K562 (cell line): ENCODE data around the gene DAAM1. TPM values are rescaled to one million over a fixed set of nuclear protein-coding genes. Genes with fewer than 3 reads are reported as not detected.

Experiments
- ARHGAP35 ChIP-seq: fragments of 450-650 bp; IDR thresholded peaks from 2 replicates; pipeline ENCODE4 v1.6.1; 2018; ENCODE audit not compliant: partially characterized antibody
- GABPA ChIP-seq: fragments of 200-800 bp; sonication (Bioruptor generic); conservative IDR thresholded peaks from 2 replicates; pipeline ENCODE4 v1.6.1; 2016; ENCODE audit warnings: low read depth, missing genetic modification characterization, missing compliant biosample characterization
- GABPB2 ChIP-seq: fragments of 250-450 bp; sonication (Bioruptor Pico); conservative IDR thresholded peaks from 2 replicates; pipeline ENCODE4 v1.5.1; 2021; ENCODE audit warnings: mild to moderate bottlenecking
- HLTF ChIP-seq: fragments of 450-650 bp; IDR thresholded peaks from 2 replicates; pipeline ENCODE4 v1.6.1; 2016
- MAZ ChIP-seq, 2 experiments: fragments of 450-650 bp in 1 of 2; sonication (generic) in 1 of 2; formaldehyde crosslinking; IDR thresholded peaks in 1 of 2; conservative IDR thresholded peaks in 1 of 2; 2 replicates each; pipeline versions ENCODE4 v1.4.0 to v1.5.0; 2020; ENCODE audit warnings: mild to moderate bottlenecking in 1 of 2, missing genetic modification reagents in 1 of 2
- MECOM ChIP-seq: fragments of 250-450 bp; sonication (Bioruptor Pico); IDR thresholded peaks from 2 replicates; pipeline ENCODE4 v1.8.0; 2022; ENCODE audit warnings: inconsistent platforms
- NFXL1 ChIP-seq: fragments of 450-650 bp; formaldehyde crosslinking; IDR thresholded peaks from 2 replicates; pipeline ENCODE4 v1.4.0; 2021; ENCODE audit warnings: mild to moderate bottlenecking
- polyA plus RNA-seq, 8 experiments: library from polyadenylated mRNA; depleted of rRNA in 4 of 8; stranded (reverse) in 5 of 8; unstranded in 3 of 8; fragments of >200 nt; fragmentation: Nextera tagmentation in 2 of 8; fragmentation: Illumina TruSeq in 1 of 8; extraction: Ambion mirVana in 2 of 8; extraction: Trizol in 1 of 8; gene quantifications; 2 replicates each; pipeline versions ENCODE4 v1.2.1 to v1.2.3, GENCODE V29; 2011 to 2014; ENCODE audit warnings: inconsistent platforms in 1 of 8, missing spikeins in 1 of 8
- total RNA-seq, 7 experiments: library from RNA; depleted of rRNA in 6 of 7; stranded (reverse); fragments of >200 nt in 6 of 7; fragmentation: Illumina TruSeq in 2 of 7; extraction: Trizol in 2 of 7; gene quantifications; 2 replicates each; pipeline versions ENCODE4 v1.2.1 to v1.2.3, GENCODE V29; 2011 to 2021; ENCODE audit warnings: low replicate concordance in 1 of 7
- TF ChIP-seq, protein P1 (sequence below): fragments of 250-450 bp; sonication (Bioruptor Pico); IDR thresholded peaks from 2 replicates; pipeline ENCODE4 v1.5.0; 2021; ENCODE audit warnings: mild to moderate bottlenecking, moderate library complexity
- TF ChIP-seq, protein P2 (sequence below): sonication (generic); formaldehyde crosslinking; IDR thresholded peaks from 2 replicates; pipeline ENCODE4 v1.8.1; 2022; ENCODE audit warnings: missing genetic modification reagents
- TF ChIP-seq, protein P3 (sequence below), 2 experiments: fragments of 450-650 bp in 1 of 2; IDR thresholded peaks; 2 replicates each; pipeline ENCODE4 v1.6.1; 2011 to 2017; ENCODE audit warnings: low read depth in 2 of 2, antibody characterized with exemption in 1 of 2, borderline replicate concordance in 1 of 2, low read length in 1 of 2, mild to moderate bottlenecking in 1 of 2, mixed read lengths in 1 of 2; ENCODE audit not compliant: control insufficient read depth in 1 of 2
- TF ChIP-seq, protein P4 (sequence below), 3 experiments: fragments of 200-800 bp in 1 of 3; sonication (Bioruptor generic) in 1 of 3; sonication (generic) in 1 of 3; formaldehyde crosslinking in 1 of 3; IDR thresholded peaks; 2 replicates each; pipeline versions ENCODE4 v1.6.1 to v1.8.0; 2016 to 2022; ENCODE audit warnings: mild to moderate bottlenecking in 2 of 3, missing compliant biosample characterization in 2 of 3, missing genetic modification characterization in 2 of 3, missing genetic modification reagents in 1 of 3
- TF ChIP-seq, protein P5 (sequence below): fragments of 250-450 bp; sonication (Bioruptor Pico); IDR thresholded peaks from 2 replicates; pipeline ENCODE4 v1.5.0; 2020; ENCODE audit warnings: mild to moderate bottlenecking, borderline replicate concordance
- TF ChIP-seq, protein P6 (sequence below), 2 experiments: fragments of 450-650 bp in 1 of 2; sonication (generic) in 1 of 2; formaldehyde crosslinking; conservative IDR thresholded peaks; 2 replicates each; pipeline versions ENCODE4 v1.4.0 to v1.8.1; 2020 to 2022; ENCODE audit warnings: mild to moderate bottlenecking in 1 of 2, missing genetic modification reagents in 1 of 2

DAAM1 gene
- total and polyA plus RNA-seq, 9 of the 15 experiments (the other 6 are each of a cell fraction or from before 2014, with no cell fraction given), result 3.6 to 11.6 (median 6.7) TPM

DNA sequence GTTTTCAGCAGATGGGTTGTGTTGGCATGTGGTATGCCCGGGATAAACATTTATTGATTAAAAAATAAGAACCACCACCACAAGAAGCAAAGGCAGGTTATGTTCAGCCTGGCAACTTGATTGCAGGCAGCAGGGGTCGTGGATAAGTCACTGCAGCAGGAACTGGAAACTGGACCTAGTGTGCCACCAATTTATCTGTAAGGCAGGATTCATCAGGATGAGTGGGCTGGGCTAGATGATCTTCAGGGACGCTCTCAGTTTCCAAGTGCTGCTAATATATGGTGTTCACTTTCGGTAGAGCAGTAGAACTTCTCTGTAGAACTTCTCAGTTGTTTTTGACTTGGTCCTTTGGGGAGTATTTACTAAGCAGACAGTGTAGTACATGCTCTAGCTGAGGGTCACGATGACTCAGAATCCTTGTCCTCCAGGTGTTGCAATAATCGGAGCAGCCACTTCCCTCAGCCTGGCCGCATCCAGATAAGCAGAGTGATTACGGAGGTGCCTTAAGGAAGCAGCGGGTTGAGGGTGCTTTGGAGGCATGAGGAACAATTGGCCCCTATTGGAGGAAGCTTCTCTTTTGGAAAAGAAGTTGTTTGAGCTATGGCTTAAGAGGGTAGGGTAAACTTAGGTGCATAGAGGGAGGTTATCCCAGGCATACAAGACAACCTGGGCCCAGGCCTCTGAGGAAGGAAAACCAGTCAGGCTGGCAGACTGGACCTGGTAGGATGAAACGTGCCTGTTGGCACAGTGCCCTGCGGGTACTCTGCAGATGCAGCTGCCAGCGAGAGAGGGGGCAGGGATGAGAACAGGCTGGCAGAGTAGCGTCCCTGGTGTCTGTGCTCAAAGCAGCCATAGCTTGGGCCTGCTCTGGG, 172.7 kb downstream of the DAAM1 start (continued):
- TF ChIP-seq GABPA, result no peak
- TF ChIP-seq, protein P1, sequence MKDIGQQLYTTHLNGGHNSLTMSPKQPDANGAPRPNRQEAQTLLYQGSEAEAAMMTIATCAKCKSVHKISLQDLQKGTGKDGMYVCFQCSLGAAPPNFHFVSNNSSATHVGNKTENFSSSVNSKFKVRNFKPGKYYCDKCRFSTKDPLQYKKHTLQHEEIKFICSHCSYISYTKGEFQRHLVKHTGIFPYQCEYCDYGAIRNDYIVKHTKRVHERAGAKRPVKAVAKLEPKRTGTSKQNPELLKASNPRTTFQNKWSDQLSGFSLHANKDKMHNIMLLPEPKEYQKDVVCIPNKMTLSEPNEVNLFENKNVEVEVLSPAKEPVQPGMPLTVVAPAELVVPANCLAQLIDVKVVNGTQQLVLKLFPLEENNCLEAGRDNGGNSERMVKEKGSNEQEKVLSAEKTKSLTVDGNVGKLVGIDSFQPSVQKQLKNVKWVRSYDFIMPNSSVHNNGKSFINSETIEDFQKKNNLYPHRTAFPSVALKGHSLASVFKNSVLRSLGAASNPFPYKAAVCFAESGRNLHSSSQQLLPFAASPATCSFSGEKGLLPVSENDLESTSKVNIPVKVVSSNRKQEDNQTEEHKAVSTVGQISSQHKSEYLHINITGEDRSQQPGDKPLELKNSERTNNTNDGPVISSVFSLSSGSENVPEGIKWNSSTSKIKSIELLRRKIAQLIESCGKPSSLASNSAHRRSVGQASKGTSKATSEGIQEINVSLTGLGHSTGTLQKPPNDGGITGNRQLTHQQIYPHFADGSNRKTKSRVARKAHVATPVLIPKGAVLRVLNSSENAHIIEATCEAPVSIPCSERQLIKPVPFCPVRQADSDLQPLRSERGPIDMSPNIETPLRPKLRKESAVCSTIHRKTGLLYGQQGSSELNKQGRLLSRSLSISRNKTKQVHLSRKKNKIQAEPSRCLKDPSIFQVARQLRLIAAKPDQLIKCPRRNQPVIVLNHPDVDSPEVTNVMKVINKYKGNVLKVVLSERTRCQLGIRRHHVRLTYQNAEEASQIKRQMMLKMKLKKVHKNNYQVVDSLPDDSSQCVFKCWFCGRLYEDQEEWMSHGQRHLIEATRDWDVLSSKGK, result no peak
- no peak for TF ChIP-seq MECOM (CRISPR knock-in tag)
- TF ChIP-seq, protein P2, sequence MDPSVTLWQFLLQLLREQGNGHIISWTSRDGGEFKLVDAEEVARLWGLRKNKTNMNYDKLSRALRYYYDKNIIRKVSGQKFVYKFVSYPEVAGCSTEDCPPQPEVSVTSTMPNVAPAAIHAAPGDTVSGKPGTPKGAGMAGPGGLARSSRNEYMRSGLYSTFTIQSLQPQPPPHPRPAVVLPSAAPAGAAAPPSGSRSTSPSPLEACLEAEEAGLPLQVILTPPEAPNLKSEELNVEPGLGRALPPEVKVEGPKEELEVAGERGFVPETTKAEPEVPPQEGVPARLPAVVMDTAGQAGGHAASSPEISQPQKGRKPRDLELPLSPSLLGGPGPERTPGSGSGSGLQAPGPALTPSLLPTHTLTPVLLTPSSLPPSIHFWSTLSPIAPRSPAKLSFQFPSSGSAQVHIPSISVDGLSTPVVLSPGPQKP, result no peak
- TF ChIP-seq ARHGAP35, result no peak
- no peak for TF ChIP-seq GABPB2 (CRISPR knock-in tag)
- TF ChIP-seq, protein P3, sequence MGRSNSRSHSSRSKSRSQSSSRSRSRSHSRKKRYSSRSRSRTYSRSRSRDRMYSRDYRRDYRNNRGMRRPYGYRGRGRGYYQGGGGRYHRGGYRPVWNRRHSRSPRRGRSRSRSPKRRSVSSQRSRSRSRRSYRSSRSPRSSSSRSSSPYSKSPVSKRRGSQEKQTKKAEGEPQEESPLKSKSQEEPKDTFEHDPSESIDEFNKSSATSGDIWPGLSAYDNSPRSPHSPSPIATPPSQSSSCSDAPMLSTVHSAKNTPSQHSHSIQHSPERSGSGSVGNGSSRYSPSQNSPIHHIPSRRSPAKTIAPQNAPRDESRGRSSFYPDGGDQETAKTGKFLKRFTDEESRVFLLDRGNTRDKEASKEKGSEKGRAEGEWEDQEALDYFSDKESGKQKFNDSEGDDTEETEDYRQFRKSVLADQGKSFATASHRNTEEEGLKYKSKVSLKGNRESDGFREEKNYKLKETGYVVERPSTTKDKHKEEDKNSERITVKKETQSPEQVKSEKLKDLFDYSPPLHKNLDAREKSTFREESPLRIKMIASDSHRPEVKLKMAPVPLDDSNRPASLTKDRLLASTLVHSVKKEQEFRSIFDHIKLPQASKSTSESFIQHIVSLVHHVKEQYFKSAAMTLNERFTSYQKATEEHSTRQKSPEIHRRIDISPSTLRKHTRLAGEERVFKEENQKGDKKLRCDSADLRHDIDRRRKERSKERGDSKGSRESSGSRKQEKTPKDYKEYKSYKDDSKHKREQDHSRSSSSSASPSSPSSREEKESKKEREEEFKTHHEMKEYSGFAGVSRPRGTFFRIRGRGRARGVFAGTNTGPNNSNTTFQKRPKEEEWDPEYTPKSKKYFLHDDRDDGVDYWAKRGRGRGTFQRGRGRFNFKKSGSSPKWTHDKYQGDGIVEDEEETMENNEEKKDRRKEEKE (IDR thresholded peaks at IDR 0.05; ENCODE audit: borderline replicate concordance in 1 of 2, control insufficient read depth in 1 of 2, low read depth in 2 of 2, low read length in 1 of 2), result no peak
- TF ChIP-seq, protein P4, sequence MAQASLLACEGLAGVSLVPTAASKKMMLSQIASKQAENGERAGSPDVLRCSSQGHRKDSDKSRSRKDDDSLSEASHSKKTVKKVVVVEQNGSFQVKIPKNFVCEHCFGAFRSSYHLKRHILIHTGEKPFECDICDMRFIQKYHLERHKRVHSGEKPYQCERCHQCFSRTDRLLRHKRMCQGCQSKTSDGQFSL (CRISPR knock-in tag; IDR thresholded peaks at IDR 0.05), result no peak
- TF ChIP-seq, protein P4 (tag; IDR thresholded peaks at IDR 0.05), result no peak
- TF ChIP-seq NFXL1, result no peak
- no peak for TF ChIP-seq HLTF
- TF ChIP-seq, protein P5, sequence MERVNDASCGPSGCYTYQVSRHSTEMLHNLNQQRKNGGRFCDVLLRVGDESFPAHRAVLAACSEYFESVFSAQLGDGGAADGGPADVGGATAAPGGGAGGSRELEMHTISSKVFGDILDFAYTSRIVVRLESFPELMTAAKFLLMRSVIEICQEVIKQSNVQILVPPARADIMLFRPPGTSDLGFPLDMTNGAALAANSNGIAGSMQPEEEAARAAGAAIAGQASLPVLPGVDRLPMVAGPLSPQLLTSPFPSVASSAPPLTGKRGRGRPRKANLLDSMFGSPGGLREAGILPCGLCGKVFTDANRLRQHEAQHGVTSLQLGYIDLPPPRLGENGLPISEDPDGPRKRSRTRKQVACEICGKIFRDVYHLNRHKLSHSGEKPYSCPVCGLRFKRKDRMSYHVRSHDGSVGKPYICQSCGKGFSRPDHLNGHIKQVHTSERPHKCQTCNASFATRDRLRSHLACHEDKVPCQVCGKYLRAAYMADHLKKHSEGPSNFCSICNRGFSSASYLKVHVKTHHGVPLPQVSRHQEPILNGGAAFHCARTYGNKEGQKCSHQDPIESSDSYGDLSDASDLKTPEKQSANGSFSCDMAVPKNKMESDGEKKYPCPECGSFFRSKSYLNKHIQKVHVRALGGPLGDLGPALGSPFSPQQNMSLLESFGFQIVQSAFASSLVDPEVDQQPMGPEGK (CRISPR knock-in tag), result no peak
- TF ChIP-seq MAZ (CRISPR knock-in tag; conservative IDR thresholded peaks at IDR 0.05 in 1 of 2, IDR thresholded peaks at IDR 0.05 in 1 of 2), result peak in 1 of 2 experiments; percentile 28; a peak in 1 of 4 replicates
- TF ChIP-seq, protein P6, sequence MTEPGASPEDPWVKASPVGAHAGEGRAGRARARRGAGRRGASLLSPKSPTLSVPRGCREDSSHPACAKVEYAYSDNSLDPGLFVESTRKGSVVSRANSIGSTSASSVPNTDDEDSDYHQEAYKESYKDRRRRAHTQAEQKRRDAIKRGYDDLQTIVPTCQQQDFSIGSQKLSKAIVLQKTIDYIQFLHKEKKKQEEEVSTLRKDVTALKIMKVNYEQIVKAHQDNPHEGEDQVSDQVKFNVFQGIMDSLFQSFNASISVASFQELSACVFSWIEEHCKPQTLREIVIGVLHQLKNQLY (CRISPR knock-in tag; conservative IDR thresholded peaks at IDR 0.05), result no peak
